Activated effector memory CD4-positive, alpha-beta T cell treated with Interleukin-2 at 50 U/mL for 16 hours (primary cell): ENCODE measurements around the gene ZNF490.
A peak's percentile ranks its signal among the peaks of the same experiment; 100 is the strongest.
"Not testable (repeated sequence)": the region's sequence is repeated elsewhere in the genome, so short reads cannot be mapped to it uniquely, and the experiment has no call there.

ENCODE experiments used
- DNase-seq: peaks from one replicate; pipeline ENCODE4 v3.0.0-alpha.2; 2020

Gene ZNF490

GRCh38 chr19:12621253-12622024 is 10.8 kb upstream of the ZNF490 start:
- DNase-seq = not testable (repeated sequence)

GRCh38 chr19:12617646-12618045 is 7.0 kb upstream of the ZNF490 start:
- DNase-seq = no peak

GRCh38 chr19:12611361-12611699 is 717 bp upstream of the ZNF490 start:
- peak; percentile 3 for DNase-seq

GRCh38 chr19:12607631-12608030 is 3.0 kb downstream of the ZNF490 start:
- no peak for DNase-seq

GRCh38 chr19:12606796-12607195 is 3.8 kb downstream of the ZNF490 start:
- DNase-seq = no peak

GRCh38 chr19:12603714-12604113 is 6.9 kb downstream of the ZNF490 start:
- DNase-seq = peak; percentile 9

- no peak for DNase-seq
Observed at GRCh38 chr19:12597594-12597993, 13.0 kb downstream of the ZNF490 start.

GRCh38 chr19:12596927-12597548 is 13.6 kb downstream of the ZNF490 start:
- no peak for DNase-seq

GRCh38 chr19:12596485-12596884 is 14.1 kb downstream of the ZNF490 start:
- no peak for DNase-seq

GRCh38 chr19:12581100-12581499 is 29.5 kb downstream of the ZNF490 start:
- no peak for DNase-seq

- no peak for DNase-seq
Observed at GRCh38 chr19:12580180-12580694, 30.4 kb downstream of the ZNF490 start.

- no peak for DNase-seq
Observed at GRCh38 chr19:12578641-12579040, 32.0 kb downstream of the ZNF490 start.

GRCh38 chr19:12574036-12574435 is 36.6 kb downstream of the ZNF490 start:
- DNase-seq = no peak

GRCh38 chr19:12567951-12568350 is 42.7 kb downstream of the ZNF490 start:
- DNase-seq = no peak

GRCh38 chr19:12566380-12566779 is 44.2 kb downstream of the ZNF490 start:
- not testable (repeated sequence) for DNase-seq

GRCh38 chr19:12564016-12564664 is 46.5 kb downstream of the ZNF490 start:
- peak; percentile 85 for DNase-seq

GRCh38 chr19:12555456-12555930 is 55.1 kb downstream of the ZNF490 start:
- DNase-seq = no peak

- DNase-seq = peak; percentile 90
Observed at GRCh38 chr19:12551060-12551832, 59.4 kb downstream of the ZNF490 start, which contains the start of gene ZNF564. Gene ZNF564, minus strand, starts transcription at chr19:12551482. Its CDS starts 150 bp downstream, at chr19:12551332.

GRCh38 chr19:12546903-12547302 is 63.7 kb downstream of the ZNF490 start:
- DNase-seq = no peak

GRCh38 chr19:12546068-12546467 is 64.5 kb downstream of the ZNF490 start:
- DNase-seq = no peak

GRCh38 chr19:12545267-12545666 is 65.3 kb downstream of the ZNF490 start:
- DNase-seq = no peak

GRCh38 chr19:12544401-12544876 is 66.2 kb downstream of the ZNF490 start:
- no peak for DNase-seq

GRCh38 chr19:12543855-12544254 is 66.8 kb downstream of the ZNF490 start:
- no peak for DNase-seq
